Astrocyte (in vitro differentiated cells and primary cell): ENCODE measurements around the gene PPP1R14C. TPM values are rescaled to one million over a fixed set of nuclear protein-coding genes. Genes with fewer than 3 reads are reported as not detected.

Experiments
- DNase-seq: peaks from one replicate; pipeline ENCODE4 v3.0.0-alpha.2; 2010; ENCODE audit warnings: low read depth
- FAIRE-seq: peaks from 2 replicates; lab custom pipeline; 2011; peaks lifted over from hg19 to GRCh38; lab: Jason Lieb, UNC
- H2AFZ ChIP-seq: 2 replicates; pipeline ENCODE4 v1.6.0; 2012; ENCODE audit warnings: low read depth, low read length, inconsistent platforms
- H3K27ac ChIP-seq: 2 replicates; pipeline ENCODE4 v1.5.1; 2011; ENCODE audit warnings: low read depth, low read length, inconsistent platforms
- H3K27me3 ChIP-seq: 2 replicates; pipeline ENCODE4 v1.6.0; 2011; ENCODE audit warnings: low read length, inconsistent platforms; ENCODE audit not compliant: insufficient read depth
- H3K36me3 ChIP-seq: 2 replicates; pipeline ENCODE4 v1.5.1; 2011; ENCODE audit warnings: low read length, inconsistent platforms; ENCODE audit not compliant: insufficient read depth
- H3K4me1 ChIP-seq: 2 replicates; pipeline ENCODE4 v1.5.1; 2011; ENCODE audit warnings: low read length, inconsistent platforms; ENCODE audit not compliant: insufficient read depth
- H3K4me2 ChIP-seq: 2 replicates; pipeline ENCODE4 v1.6.0; 2012; ENCODE audit warnings: low read length, inconsistent platforms
- H3K4me3 ChIP-seq: 2 replicates; pipeline ENCODE4 v1.5.1; 2011; ENCODE audit warnings: low read depth, mild to moderate bottlenecking, low read length, inconsistent platforms; ENCODE audit not compliant: insufficient read depth
- H3K79me2 ChIP-seq: 2 replicates; pipeline ENCODE4 v1.6.0; 2012; ENCODE audit warnings: mild to moderate bottlenecking, low read length, inconsistent platforms; ENCODE audit not compliant: insufficient read depth
- H3K9ac ChIP-seq: 2 replicates; pipeline ENCODE4 v1.6.0; 2012; ENCODE audit warnings: mild to moderate bottlenecking, low read length, inconsistent platforms
- H3K9me3 ChIP-seq: 2 replicates; pipeline ENCODE4 v1.5.1; 2012; ENCODE audit warnings: low read depth, mild to moderate bottlenecking, low read length, inconsistent platforms; ENCODE audit not compliant: insufficient read depth
- H4K20me1 ChIP-seq: 2 replicates; pipeline ENCODE4 v1.6.0; 2012; ENCODE audit warnings: low read length, inconsistent platforms; ENCODE audit not compliant: insufficient read depth
- H3K27ac Mint-ChIP-seq: one replicate; pipeline ENCODE4 v1.8.0; 2021; ENCODE audit warnings: mild to moderate bottlenecking, mixed read lengths; ENCODE audit not compliant: unreplicated experiment
- H3K27me3 Mint-ChIP-seq: one replicate; pipeline ENCODE4 v1.8.0; 2021; ENCODE audit warnings: low read depth, mixed read lengths; ENCODE audit not compliant: unreplicated experiment
- H3K36me3 Mint-ChIP-seq: one replicate; pipeline ENCODE4 v1.8.0; 2021; ENCODE audit warnings: low read depth, mixed read lengths; ENCODE audit not compliant: unreplicated experiment
- H3K4me1 Mint-ChIP-seq: one replicate; pipeline ENCODE4 v1.8.0; 2021; ENCODE audit warnings: low read depth, mixed read lengths; ENCODE audit not compliant: unreplicated experiment
- H3K4me3 Mint-ChIP-seq: one replicate; pipeline ENCODE4 v1.8.0; 2021; ENCODE audit warnings: mild to moderate bottlenecking, moderate library complexity, mixed read lengths; ENCODE audit not compliant: unreplicated experiment
- H3K9me3 Mint-ChIP-seq: one replicate; pipeline ENCODE4 v1.8.0; 2021; ENCODE audit warnings: mild to moderate bottlenecking, mixed read lengths; ENCODE audit not compliant: unreplicated experiment
- CTCF ChIP-seq: IDR thresholded peaks from 2 replicates; pipeline ENCODE4 v1.5.1; 2011; ENCODE audit warnings: low read depth, mild to moderate bottlenecking, inconsistent platforms, low read length, moderate library complexity; ENCODE audit not compliant: insufficient read depth
- EZH2 ChIP-seq: IDR thresholded peaks from 2 replicates; pipeline ENCODE4 v1.6.1; 2012; ENCODE audit warnings: mild to moderate bottlenecking, low read length, inconsistent platforms; ENCODE audit not compliant: insufficient read depth
- total RNA-seq: library from RNA; stranded (reverse); gene quantifications from 2 replicates; pipeline ENCODE4 v1.2.1, GENCODE V29; 2021

PPP1R14C gene
- total RNA-seq, 1 donor from 2014 or later = 3.9 TPM

DNA sequence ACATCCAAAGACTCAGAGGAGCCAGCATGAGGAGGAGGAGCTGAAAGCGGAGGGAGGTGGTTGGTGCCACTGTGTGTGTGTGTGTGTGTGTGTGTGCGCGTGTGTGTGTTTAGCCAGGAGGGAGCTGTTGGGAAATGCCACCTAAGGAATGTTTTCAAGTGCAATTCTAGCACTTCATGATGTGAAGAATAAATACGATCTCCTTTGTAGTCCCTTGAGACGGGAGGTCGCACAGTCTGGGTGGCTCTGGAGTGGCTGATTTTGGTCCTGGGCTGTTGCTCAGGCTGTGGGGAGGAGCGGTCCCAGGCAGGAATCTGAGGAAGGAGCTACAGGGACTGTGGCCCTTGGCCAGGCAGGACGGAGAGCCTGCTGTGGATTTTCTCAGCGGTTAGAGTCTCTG lies 93.7 kb downstream of the PPP1R14C start:
- no peak for FAIRE-seq
- Histone ChIP-seq H3K4me3 (no peak overlapping the region), H3K9ac (no peak overlapping the region), H3K36me3 (no peaks in the 10 kb centered on the region), H3K4me2 (no peak overlapping the region), H2AFZ (no peak overlapping the region), H3K27me3 (no peaks in the 10 kb centered on the region), H3K79me2 (no peaks in the 10 kb centered on the region), H4K20me1 (no peaks in the 10 kb centered on the region), H3K27ac (no peak overlapping the region), H3K4me1 (no peaks in the 10 kb centered on the region), H3K9me3 (no peaks in the 10 kb centered on the region)
- no peak overlapping the region for H3K27ac Mint-ChIP-seq
- H3K9me3 Mint-ChIP-seq = peaks cover 5% of the 10 kb centered on the region
- H3K4me1 Mint-ChIP-seq = peaks cover 9% of the 10 kb centered on the region
- no peak overlapping the region for H3K4me3 Mint-ChIP-seq
- H3K36me3 Mint-ChIP-seq = peaks cover 5% of the 10 kb centered on the region
- TF ChIP-seq EZH2 (no peak), CTCF (no peak)
- H3K27me3 Mint-ChIP-seq = no peaks in the 10 kb centered on the region
- DNase-seq = no peak

GRCh38 chr6:150237626-150238025 lies 94.8 kb downstream of the PPP1R14C start:
- H3K27me3 Mint-ChIP-seq = no peaks in the 10 kb centered on the region
- no peak overlapping the region for H3K4me3 Mint-ChIP-seq
- peaks cover 5% of the 10 kb centered on the region for H3K36me3 Mint-ChIP-seq
- peaks cover 5% of the 10 kb centered on the region for H3K9me3 Mint-ChIP-seq
- Histone ChIP-seq H3K27ac (no peak overlapping the region), H2AFZ (no peak overlapping the region), H3K4me2 (no peak overlapping the region), H3K36me3 (no peaks in the 10 kb centered on the region), H3K4me3 (no peak overlapping the region), H3K4me1 (no peaks in the 10 kb centered on the region), H4K20me1 (no peaks in the 10 kb centered on the region), H3K9ac (no peak overlapping the region), H3K79me2 (no peaks in the 10 kb centered on the region), H3K9me3 (no peaks in the 10 kb centered on the region), H3K27me3 (no peaks in the 10 kb centered on the region)
- TF ChIP-seq EZH2 (no peak), CTCF (no peak)
- no peak overlapping the region for H3K27ac Mint-ChIP-seq
- DNase-seq = no peak
- FAIRE-seq = no peak
- peaks cover 8% of the 10 kb centered on the region for H3K4me1 Mint-ChIP-seq

DNA sequence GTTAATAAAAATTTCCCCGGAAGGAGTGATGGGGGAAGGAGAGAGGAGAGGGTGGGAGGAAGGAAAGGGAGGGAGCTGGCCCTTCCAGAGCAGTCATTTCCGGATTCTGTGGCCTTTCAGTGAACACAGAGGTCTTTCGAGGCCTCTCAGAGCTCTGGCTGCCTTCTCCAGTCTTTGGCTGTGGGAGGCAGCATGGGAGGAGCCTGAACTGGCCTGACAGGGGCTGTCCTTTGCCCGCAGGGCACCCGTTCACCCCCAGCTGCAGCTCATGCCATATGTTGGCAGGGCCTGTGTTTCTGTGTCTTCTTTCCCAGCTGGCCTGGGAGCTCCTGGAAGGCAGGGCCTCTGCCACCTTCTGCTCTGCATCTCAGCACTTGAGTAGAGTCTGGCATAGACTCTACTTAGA lies 95.5 kb downstream of the PPP1R14C start:
- Histone ChIP-seq H3K27me3 (no peaks in the 10 kb centered on the region), H3K36me3 (no peaks in the 10 kb centered on the region), H3K79me2 (no peaks in the 10 kb centered on the region), H3K27ac (no peak overlapping the region), H3K9me3 (no peaks in the 10 kb centered on the region), H2AFZ (peak overlapping the region; percentile 39), H4K20me1 (no peaks in the 10 kb centered on the region), H3K4me3 (no peak overlapping the region), H3K4me1 (no peaks in the 10 kb centered on the region), H3K4me2 (no peak overlapping the region), H3K9ac (no peak overlapping the region)
- Mint-ChIP-seq H3K27ac (no peak overlapping the region), H3K36me3 (peaks cover 5% of the 10 kb centered on the region), H3K9me3 (peaks cover 5% of the 10 kb centered on the region), H3K4me1 (peaks cover 8% of the 10 kb centered on the region), H3K27me3 (no peaks in the 10 kb centered on the region), H3K4me3 (no peak overlapping the region)
- FAIRE-seq = no peak
- no peak for TF ChIP-seq EZH2
- no peak for TF ChIP-seq CTCF
- no peak for DNase-seq
